HL-60 (cell line): Measurements from ENCODE around the gene SLC6A5.

Source experiments
- GABPA ChIP-seq: IDR thresholded peaks from 2 replicates; pipeline ENCODE4 v1.6.1; 2012; ENCODE audit warnings: low read depth
- POLR2AphosphoS5 ChIP-seq: IDR thresholded peaks from 2 replicates; pipeline ENCODE4 v1.6.1; 2012; ENCODE audit warnings: low read depth
- SPI1 ChIP-seq: IDR thresholded peaks from 2 replicates; pipeline ENCODE4 v1.6.1; 2012; ENCODE audit warnings: low read depth, mild to moderate bottlenecking, borderline replicate concordance
- TF ChIP-seq, protein P1 (sequence below): IDR thresholded peaks from one replicate; pipeline ENCODE4 v1.5.1; 2011; ENCODE audit warnings: low read length, control low read depth, inconsistent platforms; ENCODE audit not compliant: insufficient read depth
- TF ChIP-seq, protein P2 (sequence below): IDR thresholded peaks from 2 replicates; pipeline ENCODE4 v1.6.1; 2012; ENCODE audit warnings: low read depth; ENCODE audit not compliant: insufficient replicate concordance

DNA sequence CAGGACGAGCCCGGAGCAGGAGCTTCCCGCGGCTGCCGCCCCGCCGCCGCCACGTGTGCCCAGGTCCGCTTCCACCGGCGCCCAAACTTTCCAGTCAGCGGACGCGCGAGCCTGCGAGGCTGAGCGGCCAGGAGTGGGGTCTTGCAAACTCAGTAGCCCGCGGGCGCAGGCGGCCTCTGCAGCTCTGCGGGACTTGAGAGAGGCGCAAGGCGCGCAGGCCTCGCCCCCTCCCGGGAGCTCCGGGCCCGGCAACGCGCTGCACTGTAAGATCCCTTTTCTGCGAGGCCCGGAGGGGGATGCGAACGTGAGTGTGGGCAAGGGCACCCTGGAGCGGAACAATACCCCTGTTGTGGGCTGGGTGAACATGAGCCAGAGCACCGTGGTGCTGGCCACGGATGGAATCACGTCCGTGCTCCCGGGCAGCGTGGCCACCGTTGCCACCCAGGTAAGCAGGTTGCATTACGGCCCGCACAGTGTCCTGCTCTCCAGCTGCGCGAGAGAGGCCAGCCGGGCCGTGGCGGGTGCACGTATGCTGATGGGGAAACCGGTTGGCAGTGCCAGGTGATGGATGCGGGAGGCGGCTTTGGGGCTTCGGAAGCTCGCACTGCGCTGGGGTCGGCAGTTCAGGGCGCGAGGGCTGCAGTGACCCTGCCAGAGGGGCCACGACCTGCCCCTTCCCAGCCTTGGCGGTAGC lies 2.0 kb downstream of the SLC6A5 start:
- TF ChIP-seq, protein P1, sequence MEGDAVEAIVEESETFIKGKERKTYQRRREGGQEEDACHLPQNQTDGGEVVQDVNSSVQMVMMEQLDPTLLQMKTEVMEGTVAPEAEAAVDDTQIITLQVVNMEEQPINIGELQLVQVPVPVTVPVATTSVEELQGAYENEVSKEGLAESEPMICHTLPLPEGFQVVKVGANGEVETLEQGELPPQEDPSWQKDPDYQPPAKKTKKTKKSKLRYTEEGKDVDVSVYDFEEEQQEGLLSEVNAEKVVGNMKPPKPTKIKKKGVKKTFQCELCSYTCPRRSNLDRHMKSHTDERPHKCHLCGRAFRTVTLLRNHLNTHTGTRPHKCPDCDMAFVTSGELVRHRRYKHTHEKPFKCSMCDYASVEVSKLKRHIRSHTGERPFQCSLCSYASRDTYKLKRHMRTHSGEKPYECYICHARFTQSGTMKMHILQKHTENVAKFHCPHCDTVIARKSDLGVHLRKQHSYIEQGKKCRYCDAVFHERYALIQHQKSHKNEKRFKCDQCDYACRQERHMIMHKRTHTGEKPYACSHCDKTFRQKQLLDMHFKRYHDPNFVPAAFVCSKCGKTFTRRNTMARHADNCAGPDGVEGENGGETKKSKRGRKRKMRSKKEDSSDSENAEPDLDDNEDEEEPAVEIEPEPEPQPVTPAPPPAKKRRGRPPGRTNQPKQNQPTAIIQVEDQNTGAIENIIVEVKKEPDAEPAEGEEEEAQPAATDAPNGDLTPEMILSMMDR, result no peak
- TF ChIP-seq, protein P2, sequence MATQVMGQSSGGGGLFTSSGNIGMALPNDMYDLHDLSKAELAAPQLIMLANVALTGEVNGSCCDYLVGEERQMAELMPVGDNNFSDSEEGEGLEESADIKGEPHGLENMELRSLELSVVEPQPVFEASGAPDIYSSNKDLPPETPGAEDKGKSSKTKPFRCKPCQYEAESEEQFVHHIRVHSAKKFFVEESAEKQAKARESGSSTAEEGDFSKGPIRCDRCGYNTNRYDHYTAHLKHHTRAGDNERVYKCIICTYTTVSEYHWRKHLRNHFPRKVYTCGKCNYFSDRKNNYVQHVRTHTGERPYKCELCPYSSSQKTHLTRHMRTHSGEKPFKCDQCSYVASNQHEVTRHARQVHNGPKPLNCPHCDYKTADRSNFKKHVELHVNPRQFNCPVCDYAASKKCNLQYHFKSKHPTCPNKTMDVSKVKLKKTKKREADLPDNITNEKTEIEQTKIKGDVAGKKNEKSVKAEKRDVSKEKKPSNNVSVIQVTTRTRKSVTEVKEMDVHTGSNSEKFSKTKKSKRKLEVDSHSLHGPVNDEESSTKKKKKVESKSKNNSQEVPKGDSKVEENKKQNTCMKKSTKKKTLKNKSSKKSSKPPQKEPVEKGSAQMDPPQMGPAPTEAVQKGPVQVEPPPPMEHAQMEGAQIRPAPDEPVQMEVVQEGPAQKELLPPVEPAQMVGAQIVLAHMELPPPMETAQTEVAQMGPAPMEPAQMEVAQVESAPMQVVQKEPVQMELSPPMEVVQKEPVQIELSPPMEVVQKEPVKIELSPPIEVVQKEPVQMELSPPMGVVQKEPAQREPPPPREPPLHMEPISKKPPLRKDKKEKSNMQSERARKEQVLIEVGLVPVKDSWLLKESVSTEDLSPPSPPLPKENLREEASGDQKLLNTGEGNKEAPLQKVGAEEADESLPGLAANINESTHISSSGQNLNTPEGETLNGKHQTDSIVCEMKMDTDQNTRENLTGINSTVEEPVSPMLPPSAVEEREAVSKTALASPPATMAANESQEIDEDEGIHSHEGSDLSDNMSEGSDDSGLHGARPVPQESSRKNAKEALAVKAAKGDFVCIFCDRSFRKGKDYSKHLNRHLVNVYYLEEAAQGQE, result no peak
- TF ChIP-seq POLR2AphosphoS5, result no peak
- no peak for TF ChIP-seq GABPA
- TF ChIP-seq SPI1, result no peak
